Tibial artery (tissue), 4 donors: ENCODE data around the gene PARP9.

Experiments
- DNase-seq, 2 donors: peaks; one replicate each; pipeline ENCODE4 v3.0.0-alpha.2; 2019
- H3K27ac ChIP-seq, 2 donors: fragments of 200-600 bp; sonication (generic) in 1 of 2; 1 replicate in 1 of 2; 2 replicates in 1 of 2; pipeline ENCODE4 v1.5.1; 2018 to 2019; ENCODE audit warnings: mild to moderate bottlenecking in 1 of 2
- H3K27me3 ChIP-seq, 2 donors: fragments of 200-600 bp; sonication (generic) in 1 of 2; one replicate each; pipeline versions ENCODE4 v1.5.1 to v1.6.0; 2016 to 2019
- H3K36me3 ChIP-seq, 3 donors: fragments of 200-600 bp; sonication (generic) in 2 of 3; one replicate each; pipeline ENCODE4 v1.5.1; 2016 to 2019; ENCODE audit warnings: mild to moderate bottlenecking in 2 of 3
- H3K4me1 ChIP-seq, 4 donors: fragments of 200-600 bp; sonication (generic) in 2 of 4; 1 replicate in 3 of 4; 2 replicates in 1 of 4; pipeline ENCODE4 v1.5.1; 2016 to 2019
- H3K4me3 ChIP-seq, 2 donors: fragments of 200-600 bp; sonication (generic) in 1 of 2; 1 replicate in 1 of 2; 2 replicates in 1 of 2; pipeline ENCODE4 v1.5.1; 2018 to 2019; ENCODE audit warnings: mild to moderate bottlenecking in 2 of 2
- H3K9me3 ChIP-seq, 3 donors: fragments of 200-600 bp; sonication (generic) in 1 of 3; one replicate each; pipeline ENCODE4 v1.5.1; 2016 to 2019
- intact Hi-C: fragments of 100-400 bp; cut with DNase I; formaldehyde crosslinking; loops from one replicate; pipeline ENCODE4 v1.15.0; 2023; ENCODE audit warnings: low total_unique reads
- TF ChIP-seq, protein P1 (sequence below), 2 experiments: fragments of 200-600 bp in 1 of 2; fragments of 450-650 bp in 1 of 2; IDR thresholded peaks; one replicate each; pipeline ENCODE4 v1.5.1; 2017 to 2019; ENCODE audit warnings: antibody characterized with exemption in 2 of 2, mild to moderate bottlenecking in 1 of 2, moderate library complexity in 1 of 2

The PARP9 gene

DNA sequence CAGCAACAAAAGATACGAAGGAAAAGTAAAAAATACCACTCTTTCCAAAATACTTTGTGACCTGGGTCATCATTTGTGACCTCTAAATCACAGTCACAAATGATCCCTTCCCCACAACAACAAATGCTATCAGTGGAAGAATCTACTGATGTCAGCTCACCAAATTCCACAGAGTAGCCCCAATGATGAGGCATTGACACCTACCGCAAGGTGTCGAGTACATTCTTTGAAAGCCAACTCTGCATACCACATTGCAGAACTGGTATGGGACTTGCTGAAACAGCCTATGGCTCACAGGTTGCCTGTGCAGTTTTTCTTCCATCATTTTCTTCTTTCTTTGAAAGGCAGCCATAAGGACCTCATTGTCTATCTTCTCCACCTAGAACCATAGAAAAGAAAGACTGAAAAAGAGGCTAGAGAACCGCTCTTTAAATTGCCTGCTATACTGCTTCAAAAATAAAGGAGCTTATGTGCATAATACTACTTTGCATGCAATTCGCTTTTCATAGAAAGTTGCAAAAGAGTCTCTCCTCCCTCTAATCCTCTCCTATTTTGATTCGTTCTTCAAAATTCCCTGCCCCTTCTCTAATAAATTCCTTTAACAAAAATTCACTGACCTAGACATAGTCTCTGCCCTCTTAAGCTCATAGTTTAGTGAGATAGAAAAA, 28.0 kb downstream of the PARP9 start:
- DNase-seq = no peak
- Histone ChIP-seq H3K4me1 (no peaks in the 10 kb centered on the region), H3K36me3 (peaks cover 64 to 75% (median 65%) of the 10 kb centered on the region in 3 donors), H3K9me3 (no peaks in the 10 kb centered on the region), H3K4me3 (no peak overlapping the region), H3K27me3 (no peaks in the 10 kb centered on the region), H3K27ac (no peak overlapping the region)
- TF ChIP-seq, protein P1, sequence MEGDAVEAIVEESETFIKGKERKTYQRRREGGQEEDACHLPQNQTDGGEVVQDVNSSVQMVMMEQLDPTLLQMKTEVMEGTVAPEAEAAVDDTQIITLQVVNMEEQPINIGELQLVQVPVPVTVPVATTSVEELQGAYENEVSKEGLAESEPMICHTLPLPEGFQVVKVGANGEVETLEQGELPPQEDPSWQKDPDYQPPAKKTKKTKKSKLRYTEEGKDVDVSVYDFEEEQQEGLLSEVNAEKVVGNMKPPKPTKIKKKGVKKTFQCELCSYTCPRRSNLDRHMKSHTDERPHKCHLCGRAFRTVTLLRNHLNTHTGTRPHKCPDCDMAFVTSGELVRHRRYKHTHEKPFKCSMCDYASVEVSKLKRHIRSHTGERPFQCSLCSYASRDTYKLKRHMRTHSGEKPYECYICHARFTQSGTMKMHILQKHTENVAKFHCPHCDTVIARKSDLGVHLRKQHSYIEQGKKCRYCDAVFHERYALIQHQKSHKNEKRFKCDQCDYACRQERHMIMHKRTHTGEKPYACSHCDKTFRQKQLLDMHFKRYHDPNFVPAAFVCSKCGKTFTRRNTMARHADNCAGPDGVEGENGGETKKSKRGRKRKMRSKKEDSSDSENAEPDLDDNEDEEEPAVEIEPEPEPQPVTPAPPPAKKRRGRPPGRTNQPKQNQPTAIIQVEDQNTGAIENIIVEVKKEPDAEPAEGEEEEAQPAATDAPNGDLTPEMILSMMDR (IDR thresholded peaks at IDR 0.05) = no peak
- intact Hi-C loops = no loop called here

DNA sequence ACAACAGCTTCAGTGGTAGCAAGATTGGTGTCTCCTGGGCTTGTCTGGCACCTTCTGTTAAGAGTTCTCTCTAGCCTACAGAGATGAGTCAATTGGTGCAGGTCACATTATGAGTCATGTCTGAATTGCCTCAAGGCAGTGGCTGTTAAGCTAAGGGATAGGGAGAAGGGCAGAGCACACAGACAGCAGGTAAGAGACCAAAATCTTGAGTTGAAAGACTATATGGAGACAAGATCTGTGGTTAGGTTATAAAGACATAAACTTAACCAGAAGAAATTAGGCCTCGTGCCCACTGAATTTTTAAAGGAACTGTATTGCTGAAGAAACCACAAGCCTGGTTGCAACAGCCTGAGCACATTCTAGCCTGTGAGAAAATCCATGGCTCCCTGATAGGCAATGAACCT, 30.2 kb downstream of the PARP9 start:
- Histone ChIP-seq H3K27ac (no peak overlapping the region), H3K27me3 (no peaks in the 10 kb centered on the region), H3K36me3 (peaks cover 60 to 72% (median 63%) of the 10 kb centered on the region in 3 donors), H3K9me3 (no peaks in the 10 kb centered on the region), H3K4me1 (no peaks in the 10 kb centered on the region), H3K4me3 (no peak overlapping the region)
- DNase-seq = no peak
- TF ChIP-seq, protein P1 (IDR thresholded peaks at IDR 0.05) = no peak
- intact Hi-C loops = no loop called here

DNA sequence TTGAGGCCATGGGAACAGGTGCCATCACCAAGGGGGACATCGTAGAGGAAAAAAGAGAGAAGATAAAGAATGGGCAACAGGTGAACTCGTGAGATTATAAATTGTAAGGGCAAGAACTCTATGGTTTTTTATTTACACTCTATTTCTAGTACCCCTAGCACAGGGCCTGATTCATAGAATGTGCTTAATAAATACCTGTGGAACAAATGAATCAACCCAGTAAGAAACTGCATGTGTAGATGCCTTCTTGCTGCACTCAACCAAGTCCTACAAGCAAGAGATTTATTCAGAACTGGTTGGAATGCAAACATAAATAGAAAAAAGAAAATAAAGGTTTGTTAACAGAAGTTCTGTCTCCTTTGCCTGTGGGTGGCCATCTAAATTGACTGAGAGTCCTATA, 30.6 kb downstream of the PARP9 start:
- no peak for DNase-seq
- TF ChIP-seq, protein P1 (IDR thresholded peaks at IDR 0.05) = no peak
- Histone ChIP-seq H3K27me3 (no peaks in the 10 kb centered on the region), H3K9me3 (no peaks in the 10 kb centered on the region), H3K27ac (no peak overlapping the region), H3K4me1 (no peaks in the 10 kb centered on the region), H3K36me3 (peaks cover 58 to 72% (median 65%) of the 10 kb centered on the region in 3 donors), H3K4me3 (no peak overlapping the region)
- intact Hi-C loops = no loop called here

DNA sequence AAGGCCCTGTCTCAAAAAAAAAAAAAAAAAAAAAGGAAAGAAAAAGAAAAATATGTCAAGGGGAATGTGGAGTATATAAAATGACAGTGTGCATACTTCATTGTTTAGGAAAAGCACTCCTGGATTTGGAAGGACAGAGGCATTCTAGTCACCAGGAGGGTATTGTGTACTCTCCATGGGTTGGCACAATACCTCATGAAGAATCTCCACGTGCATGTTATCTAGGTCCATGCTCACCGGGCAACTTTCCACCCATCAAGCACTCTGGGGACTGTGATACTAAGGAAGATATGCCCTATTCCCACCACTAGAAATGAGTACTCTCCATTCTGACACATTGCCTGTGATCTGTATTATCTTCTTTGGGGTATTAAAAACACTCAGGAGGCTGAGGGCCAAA, 33.9 kb downstream of the PARP9 start:
- Histone ChIP-seq H3K27me3 (no peaks in the 10 kb centered on the region), H3K27ac (no peak overlapping the region), H3K9me3 (no peaks in the 10 kb centered on the region), H3K4me3 (no peak overlapping the region), H3K4me1 (no peaks in the 10 kb centered on the region), H3K36me3 (peaks cover 41 to 60% (median 54%) of the 10 kb centered on the region in 3 donors)
- no peak for DNase-seq
- intact Hi-C loops = no loop called here
- TF ChIP-seq, protein P1 (IDR thresholded peaks at IDR 0.05) = no peak

DNA sequence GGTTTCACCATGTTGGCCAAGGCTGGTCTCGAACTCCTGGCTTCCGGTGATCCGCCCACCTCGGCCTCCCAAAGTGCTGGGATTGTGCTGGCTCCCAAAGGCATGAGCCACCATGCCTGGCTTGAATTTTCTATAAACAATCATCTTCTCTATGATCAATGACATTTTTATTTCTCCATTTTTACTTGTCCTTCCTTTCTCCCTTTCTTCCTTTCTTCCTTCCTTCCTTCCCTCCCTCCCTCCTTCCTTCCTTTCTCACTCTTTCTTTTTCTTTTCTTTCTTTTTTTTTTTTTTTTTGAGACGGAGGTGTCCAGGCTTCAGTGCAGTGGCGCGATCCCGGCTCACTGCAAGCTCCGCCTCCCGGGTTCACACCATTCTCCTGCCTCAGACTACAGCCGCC, 40.8 kb downstream of the PARP9 start:
- Histone ChIP-seq H3K27ac (no peak overlapping the region), H3K4me1 (no peaks in the 10 kb centered on the region), H3K4me3 (no peak overlapping the region), H3K36me3 (peaks cover 4 to 6% (median 4%) of the 10 kb centered on the region in 3 donors), H3K9me3 (no peaks in the 10 kb centered on the region), H3K27me3 (no peaks in the 10 kb centered on the region)
- intact Hi-C loops = no loop called here
- TF ChIP-seq, protein P1 (IDR thresholded peaks at IDR 0.05) = no peak
- no peak for DNase-seq
